Stimulated activated CD8-positive, alpha-beta memory T cell treated with anti-CD3 and anti-CD28 coated beads, Interleukin-7, amount 100 ng/mL, for 48 hours (primary cell): ENCODE measurements around the gene INTS7.
A peak's percentile ranks its signal among the peaks of the same experiment; 100 is the strongest.
"Not testable (repeated sequence)": the region's sequence is repeated elsewhere in the genome, so short reads cannot be mapped to it uniquely, and the experiment has no call there.

Experiments
- DNase-seq, 2 donors: peaks; one replicate each; pipeline ENCODE4 v3.0.0-alpha.2; 2020; ENCODE audit warnings: low read depth in 1 of 2; ENCODE audit errors: extremely low read depth in 1 of 2

INTS7 gene

GRCh38 chr1:212039622-212040021 lies 4.3 kb upstream of the INTS7 start:
- DNase-seq, result no peak

GRCh38 chr1:212037900-212038299 lies 2.5 kb upstream of the INTS7 start:
- DNase-seq, result no peak

GRCh38 chr1:212035835-212036605 lies 663 bp upstream of the INTS7 start:
- no peak for DNase-seq

- no peak for DNase-seq
These were observed 738 bp downstream of the INTS7 start for GRCh38 chr1:212034516-212035122.

- no peak for DNase-seq
These were observed 4.3 kb downstream of the INTS7 start for GRCh38 chr1:212030936-212031528.

GRCh38 chr1:212027727-212028126 lies 7.6 kb downstream of the INTS7 start:
- not testable (repeated sequence) for DNase-seq

GRCh38 chr1:212024469-212025149 lies 10.7 kb downstream of the INTS7 start:
- no peak for DNase-seq

- DNase-seq, result not testable (repeated sequence)
These were observed 12.4 kb downstream of the INTS7 start for GRCh38 chr1:212022908-212023307.

GRCh38 chr1:212021563-212021962 lies 13.8 kb downstream of the INTS7 start:
- DNase-seq, result no peak

GRCh38 chr1:212020975-212021374 lies 14.4 kb downstream of the INTS7 start:
- no peak for DNase-seq

GRCh38 chr1:212013672-212014071 lies 21.7 kb downstream of the INTS7 start:
- no peak for DNase-seq

- DNase-seq, result peak in 1 of 2 donors; percentile 56
These were observed 23.2 kb downstream of the INTS7 start for GRCh38 chr1:212012034-212012740.

- no peak for DNase-seq
These were observed 25.4 kb downstream of the INTS7 start for GRCh38 chr1:212010004-212010403.

- DNase-seq, result no peak
These were observed 25.8 kb downstream of the INTS7 start for GRCh38 chr1:212009561-212009960.

GRCh38 chr1:212007886-212008285 lies 27.5 kb downstream of the INTS7 start:
- DNase-seq, result no peak

GRCh38 chr1:212007178-212007577 lies 28.2 kb downstream of the INTS7 start:
- no peak for DNase-seq

- no peak for DNase-seq
These were observed 30.3 kb downstream of the INTS7 start for GRCh38 chr1:212004895-212005608.

GRCh38 chr1:212002536-212002935 lies 32.8 kb downstream of the INTS7 start:
- no peak for DNase-seq

GRCh38 chr1:211997426-211997825 lies 37.9 kb downstream of the INTS7 start:
- not testable (repeated sequence) for DNase-seq

- no peak for DNase-seq
These were observed 43.7 kb downstream of the INTS7 start for GRCh38 chr1:211991695-211992094.
